Astrocyte (in vitro differentiated cells and primary cell): Measurements from ENCODE around the gene DAPP1.

Experiments
- CTCF ChIP-seq: IDR thresholded peaks from 2 replicates; pipeline ENCODE4 v1.5.1; 2011; ENCODE audit warnings: low read depth, mild to moderate bottlenecking, inconsistent platforms, low read length, moderate library complexity; ENCODE audit not compliant: insufficient read depth
- EZH2 ChIP-seq: IDR thresholded peaks from 2 replicates; pipeline ENCODE4 v1.6.1; 2012; ENCODE audit warnings: mild to moderate bottlenecking, low read length, inconsistent platforms; ENCODE audit not compliant: insufficient read depth

- TF ChIP-seq CTCF (no peak), EZH2 (no peak)
Measured at GRCh38 chr4:99918656-99919055, 102.0 kb downstream of the DAPP1 start.
